ENCODE measurements around the gene CAMK2B. TPM values are rescaled to one million over a fixed set of nuclear protein-coding genes. Genes with fewer than 3 reads are reported as not detected.
A peak's percentile ranks its signal among the peaks of the same experiment; 100 is the strongest.

Gene CAMK2B
- total RNA-seq, result 0.05 and 0.29 TPM in 2 replicates

DNA sequence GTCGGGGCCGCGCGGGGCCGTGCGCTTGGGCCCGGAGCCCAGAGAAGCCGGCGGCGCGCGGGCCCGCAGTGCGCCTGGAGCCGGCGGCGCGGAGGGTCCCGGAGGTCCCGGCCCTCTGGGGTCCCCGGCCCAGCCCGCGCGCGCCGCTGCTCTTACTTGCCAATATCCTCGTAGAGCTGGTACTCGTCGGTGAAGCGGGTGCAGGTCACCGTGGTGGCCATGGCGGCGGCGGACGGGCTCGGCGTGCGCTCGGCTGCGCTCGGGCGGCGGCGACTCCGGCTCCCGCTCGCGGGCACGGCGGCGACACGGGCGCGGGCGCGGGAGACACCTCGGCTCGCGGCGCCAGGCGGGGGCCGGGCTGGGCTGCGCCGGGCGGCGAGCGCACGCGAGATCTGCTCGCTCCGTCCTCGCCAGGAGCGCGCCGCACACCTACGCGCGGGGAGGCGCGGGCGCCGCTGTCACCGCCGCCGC, at the start of gene CAMK2B:
TSS of gene CAMK2B (minus strand) at position 394 of the 471 bp plus-strand sequence. CDS start at position 221, 173 bp downstream.
- DNase-seq (ENCODE audit: extremely low read depth, low read depth, low spot score), result no peak

DNA sequence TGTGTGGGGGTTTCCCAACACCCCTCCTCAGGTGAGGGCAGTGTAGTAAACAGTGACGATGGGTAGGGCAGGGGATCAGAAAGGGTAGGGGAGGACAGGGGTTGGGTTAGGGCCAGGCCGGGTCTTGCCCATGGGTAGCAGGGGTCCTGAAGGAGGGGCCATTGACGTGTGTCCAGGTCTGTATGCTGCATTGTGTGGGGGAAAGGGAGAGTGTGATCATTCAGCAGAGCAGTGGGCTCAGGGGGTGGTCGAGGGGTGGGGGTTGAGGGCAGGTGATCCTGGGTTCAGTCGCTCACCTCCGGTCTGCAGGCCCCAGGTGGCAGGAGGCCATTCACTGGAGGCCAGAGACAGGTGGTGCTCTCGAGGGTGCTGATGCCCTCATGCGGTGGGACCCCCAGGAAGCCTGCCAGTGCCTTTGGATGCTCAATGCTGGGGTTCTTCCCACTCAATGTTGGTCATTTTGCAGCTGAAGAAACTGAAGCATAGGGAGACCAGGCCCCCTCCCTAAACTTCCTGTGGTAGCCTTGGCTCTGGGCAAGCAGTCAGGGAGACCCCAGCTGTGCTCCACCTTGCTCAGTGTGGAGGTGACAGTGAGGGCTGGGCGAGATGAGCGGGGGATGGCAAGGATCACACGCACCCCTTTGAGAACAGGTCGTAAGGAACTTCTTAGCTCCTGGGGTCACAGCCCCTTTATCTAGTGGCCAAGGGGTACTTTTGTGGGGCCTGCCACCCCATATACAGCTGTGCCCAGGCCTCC, 48.8 kb upstream of the CAMK2B start:
- DNase-seq (ENCODE audit: extremely low read depth, low read depth, low spot score), result no peak

- DNase-seq (ENCODE audit: extremely low read depth, low read depth, low spot score), result no peak
Observed at GRCh38 chr7:44373418-44373740, 48.0 kb upstream of the CAMK2B start.

- no peak for DNase-seq (ENCODE audit: extremely low read depth, low read depth, low spot score)
Observed at GRCh38 chr7:44372560-44373417, 47.4 kb upstream of the CAMK2B start.

GRCh38 chr7:44368885-44369284, 43.5 kb upstream of the CAMK2B start:
- DNase-seq (ENCODE audit: extremely low read depth, low read depth, low spot score), result no peak

DNA sequence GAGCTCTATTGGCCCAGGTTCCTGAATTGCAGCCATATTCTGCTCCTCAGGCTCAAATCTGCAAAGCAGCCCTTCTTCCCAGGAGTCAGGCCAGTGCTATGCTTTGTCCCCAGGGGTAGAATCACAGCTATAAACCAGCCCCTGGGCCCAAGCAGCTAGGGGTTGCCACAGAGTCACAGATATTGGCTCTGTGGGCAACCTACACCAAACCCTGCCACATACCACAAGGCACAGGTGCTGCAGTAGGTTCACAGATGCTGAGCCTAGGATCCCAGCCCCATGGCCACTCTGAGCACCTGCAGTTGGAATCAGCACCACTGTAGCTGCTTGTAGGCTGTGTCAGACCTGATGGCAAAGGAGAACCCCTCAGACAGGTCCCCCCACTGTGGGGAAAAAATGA, 43.1 kb upstream of the CAMK2B start:
- DNase-seq (ENCODE audit: extremely low read depth, low read depth, low spot score), result no peak

DNA sequence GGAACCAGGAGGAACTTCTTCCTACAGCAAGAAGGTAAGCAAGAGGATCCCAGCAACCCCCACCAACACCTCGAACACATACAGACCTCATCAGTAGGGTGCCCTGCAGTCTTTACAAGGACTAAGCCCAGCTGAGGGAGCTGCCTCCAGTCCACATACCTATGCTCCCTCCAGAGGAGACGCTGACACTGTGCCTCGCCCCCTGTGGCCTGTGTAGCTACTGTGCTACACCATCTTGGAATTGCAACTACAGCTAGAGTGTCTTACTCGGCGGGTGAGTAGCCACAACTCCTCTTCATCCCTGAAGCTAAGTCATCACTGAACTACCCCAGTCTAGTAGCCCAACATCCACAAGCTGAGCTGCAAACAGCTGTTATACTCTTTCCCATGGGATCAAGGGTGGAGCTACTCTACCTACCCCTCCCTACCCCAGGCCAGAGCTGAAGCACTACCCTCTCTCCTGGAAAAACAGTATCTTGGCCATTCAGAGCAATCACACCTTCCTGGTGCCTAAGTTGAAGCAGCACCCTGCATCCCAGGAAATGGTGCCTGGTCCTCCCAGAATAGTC, 42.2 kb upstream of the CAMK2B start:
- no peak for DNase-seq (ENCODE audit: extremely low read depth, low read depth, low spot score)

GRCh38 chr7:44366986-44367385, 41.6 kb upstream of the CAMK2B start:
- DNase-seq (ENCODE audit: extremely low read depth, low read depth, low spot score), result no peak

DNA sequence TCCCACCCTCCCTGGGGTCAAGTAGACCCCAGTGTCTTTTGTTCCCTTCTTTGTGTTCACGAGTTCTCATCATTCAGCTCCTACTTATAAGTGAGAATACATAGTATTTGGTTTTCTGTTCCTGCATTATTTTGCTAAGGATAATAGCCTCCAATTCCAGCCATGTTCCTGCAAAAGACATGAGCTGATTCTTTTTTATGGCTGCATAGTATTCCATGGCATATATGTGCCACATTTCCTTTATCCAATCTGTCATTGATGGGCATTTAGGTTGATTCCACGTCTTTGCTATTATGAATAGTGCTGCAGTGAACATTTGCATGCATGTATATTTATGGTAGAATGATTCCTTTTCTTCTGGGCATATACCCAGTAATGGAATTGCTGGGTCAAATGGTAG, 28.3 kb upstream of the CAMK2B start:
- no peak for DNase-seq (ENCODE audit: extremely low read depth, low read depth, low spot score)

GRCh38 chr7:44348851-44349781, 23.7 kb upstream of the CAMK2B start:
- DNase-seq (ENCODE audit: extremely low read depth, low read depth, low spot score), result no peak

DNA sequence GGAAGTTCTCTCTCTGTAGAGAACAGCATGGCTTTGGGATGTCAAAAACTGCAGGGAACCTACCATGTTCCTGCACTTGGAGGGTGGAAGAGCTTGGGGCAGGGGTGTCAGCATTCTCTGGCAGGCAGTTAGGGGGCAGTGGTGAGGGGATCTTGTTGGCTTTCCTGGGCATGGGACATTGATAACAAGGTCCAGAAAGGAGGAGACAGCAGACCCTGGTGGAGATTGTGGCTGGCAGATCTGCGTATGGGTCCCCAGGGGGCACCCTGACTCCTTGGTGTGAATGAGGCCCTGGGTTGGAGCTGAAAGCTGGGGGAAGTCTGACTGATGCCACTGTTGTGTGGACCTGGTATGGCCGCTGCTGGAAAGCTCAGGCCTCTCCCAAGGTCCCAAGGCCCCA, 22.9 kb upstream of the CAMK2B start:
- peak; percentile 10 for DNase-seq (ENCODE audit: extremely low read depth, low read depth, low spot score)

GRCh38 chr7:44347546-44348114, 22.2 kb upstream of the CAMK2B start:
- DNase-seq (ENCODE audit: extremely low read depth, low read depth, low spot score), result no peak

DNA sequence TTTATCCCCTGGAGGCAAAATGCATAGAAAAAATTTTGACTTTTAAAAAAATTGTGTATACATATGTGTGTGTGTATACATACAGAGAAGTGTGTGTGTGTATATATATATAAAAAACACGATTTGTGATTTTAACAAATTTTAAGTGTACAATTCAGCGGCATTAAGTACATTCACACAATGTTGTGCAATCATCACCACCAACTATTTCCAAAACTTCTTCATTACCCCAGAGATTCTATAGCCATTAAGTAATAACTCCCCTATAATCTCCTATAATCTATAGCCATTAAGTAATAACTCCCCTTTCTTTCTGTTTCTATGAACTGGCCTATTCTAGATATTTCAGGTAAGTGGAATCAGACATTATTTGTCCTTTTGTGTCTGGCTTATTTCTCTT, 20.7 kb upstream of the CAMK2B start:
- no peak for DNase-seq (ENCODE audit: extremely low read depth, low read depth, low spot score)

DNA sequence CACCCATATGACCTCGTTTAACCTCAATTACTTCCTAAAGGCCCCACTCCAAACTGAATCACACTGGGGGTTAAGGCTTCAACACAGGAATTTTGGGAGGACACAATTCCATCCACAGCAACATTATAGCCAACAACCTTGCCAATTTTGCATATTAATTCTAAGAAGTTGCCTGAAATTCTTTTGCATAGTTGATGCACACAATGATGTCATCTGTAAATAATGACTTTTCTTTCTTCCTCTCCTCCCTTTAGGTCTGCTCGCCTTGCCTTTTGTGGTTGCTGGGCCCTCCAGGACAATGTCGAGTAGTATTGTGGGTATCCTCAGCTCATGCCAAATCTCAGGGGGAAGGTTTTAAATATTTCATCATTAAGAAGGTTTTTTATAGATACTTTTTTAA, 16.0 kb upstream of the CAMK2B start:
- no peak for DNase-seq (ENCODE audit: extremely low read depth, low read depth, low spot score)

DNA sequence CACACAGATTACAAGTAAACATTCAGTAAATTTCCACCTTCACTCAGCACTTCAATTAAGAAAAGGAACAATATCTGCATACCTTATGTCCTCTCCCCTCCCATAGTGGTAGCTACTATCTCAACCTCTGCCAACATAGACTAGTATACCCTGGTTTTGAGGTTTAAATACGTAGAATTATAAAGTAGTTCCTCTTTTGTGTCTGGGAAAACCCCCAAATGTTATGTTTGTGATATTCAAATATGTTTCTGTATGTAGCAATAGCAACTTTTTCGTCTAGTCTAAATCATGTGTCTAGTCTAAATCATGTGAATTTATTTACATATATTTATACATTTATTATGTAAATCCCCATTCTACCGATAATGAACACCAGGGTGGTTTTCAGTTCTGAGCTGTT, 13.2 kb upstream of the CAMK2B start:
- DNase-seq (ENCODE audit: extremely low read depth, low read depth, low spot score), result no peak

DNA sequence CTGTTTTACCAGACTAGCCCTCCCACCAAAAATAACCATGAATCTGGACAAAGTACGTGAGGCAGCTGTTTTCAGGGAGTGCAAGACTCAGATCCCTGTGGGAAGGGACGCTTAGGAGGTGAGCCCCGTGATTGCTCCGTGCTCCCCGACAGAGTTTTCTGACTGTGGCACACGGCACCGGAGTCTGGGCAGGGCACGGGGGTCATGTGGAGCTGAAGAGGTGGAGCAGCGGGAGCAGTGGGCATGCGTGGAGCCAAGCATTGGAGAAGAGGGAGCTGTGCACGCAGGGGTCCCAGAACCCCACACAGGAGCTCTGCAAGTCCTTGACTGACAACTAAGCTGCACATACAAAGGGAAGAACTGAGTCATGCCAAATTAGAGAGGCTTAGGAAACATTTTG, 11.1 kb upstream of the CAMK2B start:
- DNase-seq (ENCODE audit: extremely low read depth, low read depth, low spot score), result no peak

DNA sequence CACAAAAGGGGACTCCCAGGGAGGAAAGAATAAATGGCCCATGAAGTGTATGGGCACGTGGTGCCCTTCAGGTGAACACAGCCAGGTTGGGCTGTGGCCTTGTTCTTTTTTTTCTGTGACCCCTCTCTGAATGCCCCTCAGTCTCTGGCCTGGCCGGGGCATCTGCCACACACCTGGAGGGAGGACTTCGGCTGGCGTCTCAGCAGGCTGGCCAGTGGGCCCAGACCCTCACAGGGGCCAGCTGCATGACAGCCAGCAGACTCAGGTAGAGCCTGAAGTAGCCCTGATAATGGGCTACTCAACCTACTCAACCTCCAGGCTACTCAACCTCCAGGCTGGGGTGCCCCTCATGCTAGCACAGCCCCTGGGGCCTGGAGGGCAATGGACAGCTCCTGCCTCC, 9.8 kb upstream of the CAMK2B start:
- no peak for DNase-seq (ENCODE audit: extremely low read depth, low read depth, low spot score)

DNA sequence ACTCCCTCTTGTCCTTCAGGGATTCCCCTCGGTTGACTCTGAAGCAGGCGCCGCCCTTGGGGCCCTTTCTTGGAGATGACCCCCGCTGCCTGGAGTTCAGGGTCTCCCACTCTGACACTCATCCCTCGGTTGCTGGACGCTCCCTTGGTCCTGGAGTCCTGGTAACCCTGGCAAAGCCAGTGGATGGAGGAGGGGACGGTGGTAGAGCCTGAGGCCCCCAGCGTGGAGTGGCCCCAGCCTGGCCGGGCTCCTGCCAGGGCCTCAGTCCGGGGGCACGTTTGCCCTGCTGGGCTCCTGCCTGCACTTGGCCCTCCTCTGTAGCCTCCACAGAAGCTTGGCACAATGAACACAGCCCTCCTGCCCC, 9.3 kb upstream of the CAMK2B start:
- DNase-seq (ENCODE audit: extremely low read depth, low read depth, low spot score), result no peak

DNA sequence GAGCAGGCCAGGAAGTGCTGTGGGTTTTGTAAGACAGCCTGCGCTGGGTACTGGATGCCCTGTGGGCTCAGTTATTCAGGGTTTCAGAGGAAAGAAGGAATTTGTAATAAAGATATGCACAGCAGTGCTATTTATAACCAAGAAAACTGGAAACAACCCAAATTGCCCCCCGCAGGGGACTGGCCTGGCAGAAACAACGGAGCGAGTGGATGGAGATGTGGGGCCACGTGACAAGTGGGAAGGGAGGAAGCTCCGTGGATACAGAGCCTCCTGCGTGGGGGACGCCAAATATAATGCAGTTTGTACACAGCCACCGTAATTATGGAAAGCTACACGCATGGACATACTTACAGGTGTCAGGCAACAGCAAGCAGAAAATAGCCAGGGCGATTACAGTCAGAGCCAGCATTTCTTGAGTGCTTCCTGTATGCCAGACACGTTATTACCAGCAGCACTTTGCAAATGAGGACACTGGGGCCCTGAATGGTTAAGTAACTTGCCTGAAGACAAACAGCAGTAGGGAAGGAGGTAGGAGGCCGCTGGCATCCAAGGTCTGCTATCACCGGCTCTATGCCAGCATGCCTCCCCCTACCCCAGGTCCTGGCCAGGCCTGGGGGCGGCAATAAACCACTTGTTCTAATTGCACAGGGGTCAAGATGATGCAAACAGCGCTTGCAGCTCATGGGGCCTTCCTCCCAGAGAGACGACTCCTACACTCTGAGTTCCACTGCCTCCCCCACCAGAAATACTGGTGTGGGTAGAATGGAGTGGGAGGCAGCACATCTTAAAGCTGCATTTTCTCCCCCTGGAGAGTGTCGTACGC, 8.7 kb upstream of the CAMK2B start:
- no peak for DNase-seq (ENCODE audit: extremely low read depth, low read depth, low spot score)

DNA sequence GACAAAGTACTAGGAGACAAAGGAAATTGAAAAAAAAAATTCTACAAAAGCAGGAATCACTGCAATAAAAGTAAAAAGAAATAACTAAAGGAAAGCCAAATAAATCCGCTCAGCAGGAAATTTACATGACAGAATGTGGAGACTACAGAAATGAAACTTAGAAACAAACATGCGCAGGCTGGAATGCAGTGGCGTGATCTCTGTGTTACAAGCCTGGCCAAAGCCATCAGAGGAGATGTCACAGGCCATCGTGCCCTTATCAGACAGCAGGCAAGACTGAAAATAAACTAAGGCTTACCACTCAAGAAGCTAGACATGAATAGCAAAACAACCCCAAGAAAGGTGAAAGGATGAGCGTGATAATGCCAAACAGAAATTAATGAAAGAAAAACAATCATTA, 6.3 kb upstream of the CAMK2B start:
- DNase-seq (ENCODE audit: extremely low read depth, low read depth, low spot score), result no peak
